GM18520 (cell line): ENCODE results near the gene IZUMO4.

ENCODE experiments used
- ATAC-seq: cut with Tn5 transposase; IDR thresholded peaks from one replicate; pipeline ENCODE4 v1.9.1; 2021; ENCODE audit not compliant: unreplicated experiment

IZUMO4 gene

GRCh38 chr19:2058570-2059421 lies 37.9 kb upstream of the IZUMO4 start:
- ATAC-seq: no peak

DNA sequence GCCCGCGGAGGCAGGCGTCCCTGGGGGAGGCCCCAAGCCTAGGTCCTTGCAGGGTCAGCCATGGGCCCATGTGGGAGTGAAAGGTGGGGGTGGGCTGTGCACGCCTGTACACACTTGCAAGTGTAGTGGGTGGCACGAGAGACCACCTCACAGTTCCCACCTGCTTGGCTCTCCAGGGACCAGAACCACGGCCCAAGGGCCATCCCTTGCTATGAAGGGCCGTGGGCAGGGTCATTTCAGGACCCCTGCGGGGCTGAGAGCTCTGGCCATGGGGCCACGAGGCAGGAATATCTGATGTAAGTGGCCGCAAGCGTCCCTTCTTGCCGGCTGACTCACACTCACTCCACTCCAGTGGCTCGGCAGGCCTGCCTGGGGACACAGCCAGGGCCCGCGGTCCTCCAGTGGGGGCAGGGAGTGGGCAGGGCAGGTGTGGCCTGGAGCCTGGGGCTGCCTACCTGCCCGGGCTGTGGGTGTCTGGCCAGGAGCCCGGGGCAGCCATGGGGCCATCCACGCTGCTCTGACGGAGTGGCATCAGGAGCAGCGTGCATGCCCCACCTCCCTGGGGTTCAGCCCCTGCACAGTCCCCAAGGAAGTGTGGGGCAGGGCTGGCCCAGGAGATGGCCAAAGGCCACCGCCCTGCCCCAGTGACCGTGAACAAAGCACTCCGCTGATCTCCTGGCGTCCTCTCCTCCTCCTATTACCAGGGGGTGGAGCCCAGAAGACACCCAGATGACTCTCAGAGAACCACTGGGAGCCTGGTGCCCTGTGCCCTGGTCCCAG lies 37.1 kb upstream of the IZUMO4 start:
- no peak for ATAC-seq

DNA sequence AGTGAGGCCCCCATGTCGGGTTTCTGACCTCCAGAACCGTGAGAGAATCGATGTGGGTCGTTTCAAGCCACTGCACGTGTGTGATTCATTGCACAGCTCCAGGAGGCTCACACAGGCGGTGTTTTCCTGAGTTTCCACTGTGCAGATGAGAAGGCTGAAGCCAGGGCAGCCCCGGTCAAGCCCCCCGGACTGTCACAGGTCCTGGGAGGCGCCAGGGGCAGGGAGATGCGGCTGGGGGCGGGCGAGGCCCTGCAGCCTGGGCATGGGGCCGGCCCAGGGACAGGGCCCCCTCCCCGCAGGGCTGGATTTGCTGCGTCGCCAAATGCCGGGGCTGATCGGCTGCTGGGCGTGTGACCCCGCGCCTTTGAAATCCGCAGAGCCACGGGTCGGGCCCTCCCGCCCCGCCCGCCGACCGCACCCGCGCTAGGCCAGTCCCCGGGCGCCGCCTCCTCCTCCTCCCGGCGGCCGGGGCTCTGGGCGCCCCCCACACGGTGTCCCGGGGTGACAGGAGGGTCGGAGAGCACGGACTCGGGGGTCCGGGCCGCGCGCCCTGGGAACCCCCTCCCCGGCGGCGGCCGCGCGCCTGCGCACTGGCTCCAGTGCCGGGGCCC lies 35.7 kb upstream of the IZUMO4 start:
- ATAC-seq: peak; percentile 21

- ATAC-seq: peak; percentile 59
These were observed 35.0 kb upstream of the IZUMO4 start for GRCh38 chr19:2061495-2062388.

DNA sequence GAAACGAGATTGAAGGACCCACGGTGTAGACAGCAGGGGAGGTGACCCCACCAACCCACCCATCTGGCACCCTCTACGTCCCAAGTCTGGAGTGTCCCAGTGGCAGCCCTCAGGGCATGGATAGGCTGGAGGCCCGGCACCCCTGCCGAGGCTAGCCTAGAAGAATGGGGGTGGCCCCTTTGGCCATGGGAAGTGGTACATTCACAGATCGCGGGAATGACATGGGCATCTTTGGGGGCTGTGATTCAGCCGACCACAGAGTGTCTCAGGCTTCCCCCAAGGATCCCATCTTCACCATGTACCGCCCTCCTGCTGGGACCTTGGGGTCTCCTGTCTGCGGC lies 34.4 kb upstream of the IZUMO4 start:
- no peak for ATAC-seq

DNA sequence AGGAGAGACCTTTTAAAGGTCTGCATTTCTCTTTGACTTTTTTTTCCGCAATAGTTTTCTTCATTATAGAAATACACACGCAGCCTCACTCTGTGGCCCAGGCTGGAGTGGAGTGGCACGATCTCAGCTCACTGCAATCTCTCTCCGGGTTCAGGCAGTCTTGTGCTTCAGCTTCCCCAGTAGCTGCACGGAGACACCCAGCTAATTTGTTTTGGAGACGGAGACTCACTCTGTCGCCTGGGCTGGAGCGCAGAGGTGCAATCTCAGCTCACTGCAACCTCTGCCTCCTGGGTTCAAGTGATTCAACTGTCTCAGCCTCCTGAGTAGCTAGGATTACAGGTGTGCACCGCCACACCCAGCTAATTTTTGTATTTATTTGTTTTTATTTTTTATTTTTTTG lies 33.9 kb upstream of the IZUMO4 start:
- ATAC-seq: no peak

- no peak for ATAC-seq
These were observed 32.9 kb upstream of the IZUMO4 start for GRCh38 chr19:2063824-2064223.

- no peak for ATAC-seq
These were observed 32.3 kb upstream of the IZUMO4 start for GRCh38 chr19:2064395-2064787.

DNA sequence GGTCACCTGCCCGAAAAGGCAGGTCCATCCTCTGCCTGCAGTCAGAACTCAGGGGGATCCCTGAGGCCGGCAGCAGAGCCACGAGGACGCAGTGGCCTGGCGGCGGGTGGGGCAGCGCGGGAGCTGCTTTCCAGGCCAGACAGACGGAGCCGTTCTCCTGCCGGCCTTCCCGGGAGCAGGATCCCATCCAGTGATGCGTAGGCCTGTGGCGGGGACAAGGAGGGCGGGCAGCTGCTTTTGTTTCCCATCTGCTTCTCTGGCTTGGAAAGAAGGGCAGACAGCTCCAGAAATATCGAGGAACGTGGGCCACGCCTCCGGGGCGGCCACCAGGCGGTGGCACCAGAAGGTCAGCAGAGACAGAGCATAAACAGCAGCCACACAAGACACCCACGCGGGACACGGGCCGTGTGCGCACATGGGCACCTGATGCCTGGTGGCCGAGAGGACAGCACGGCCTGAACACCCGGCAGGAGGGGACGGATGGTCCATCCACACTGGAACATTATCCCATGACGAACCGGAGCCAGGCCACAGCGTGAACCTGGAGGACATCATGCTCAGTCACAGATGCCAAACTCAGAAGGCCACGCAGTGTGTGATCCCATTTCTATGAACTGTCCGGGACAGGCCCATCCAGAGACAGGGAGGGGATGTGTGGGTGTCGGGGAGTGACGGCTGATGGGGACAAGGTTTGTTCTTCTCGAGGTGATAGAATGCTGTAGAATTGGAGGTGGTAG lies 31.8 kb upstream of the IZUMO4 start:
- no peak for ATAC-seq

DNA sequence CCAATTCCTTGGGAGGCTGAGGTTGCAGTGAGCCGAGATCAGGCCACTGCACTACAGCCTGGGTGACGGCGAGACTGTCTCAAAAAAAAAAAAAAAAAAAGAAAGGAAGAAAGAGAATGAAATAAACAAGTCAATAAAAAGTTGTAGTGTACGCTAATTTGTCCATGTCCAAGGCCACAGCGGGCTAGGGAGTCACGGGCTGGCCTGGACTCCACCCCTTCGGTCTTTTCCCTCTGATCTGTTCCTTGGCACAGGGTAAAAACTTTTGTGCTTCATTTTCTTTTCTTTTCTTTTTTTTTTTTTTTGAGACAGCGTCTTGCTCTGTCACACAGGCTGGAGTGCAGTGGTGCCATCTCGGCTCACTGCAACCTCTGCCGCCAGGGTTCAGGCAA lies 26.3 kb upstream of the IZUMO4 start:
- no peak for ATAC-seq

GRCh38 chr19:2070986-2071673 lies 25.6 kb upstream of the IZUMO4 start:
- ATAC-seq: no peak

DNA sequence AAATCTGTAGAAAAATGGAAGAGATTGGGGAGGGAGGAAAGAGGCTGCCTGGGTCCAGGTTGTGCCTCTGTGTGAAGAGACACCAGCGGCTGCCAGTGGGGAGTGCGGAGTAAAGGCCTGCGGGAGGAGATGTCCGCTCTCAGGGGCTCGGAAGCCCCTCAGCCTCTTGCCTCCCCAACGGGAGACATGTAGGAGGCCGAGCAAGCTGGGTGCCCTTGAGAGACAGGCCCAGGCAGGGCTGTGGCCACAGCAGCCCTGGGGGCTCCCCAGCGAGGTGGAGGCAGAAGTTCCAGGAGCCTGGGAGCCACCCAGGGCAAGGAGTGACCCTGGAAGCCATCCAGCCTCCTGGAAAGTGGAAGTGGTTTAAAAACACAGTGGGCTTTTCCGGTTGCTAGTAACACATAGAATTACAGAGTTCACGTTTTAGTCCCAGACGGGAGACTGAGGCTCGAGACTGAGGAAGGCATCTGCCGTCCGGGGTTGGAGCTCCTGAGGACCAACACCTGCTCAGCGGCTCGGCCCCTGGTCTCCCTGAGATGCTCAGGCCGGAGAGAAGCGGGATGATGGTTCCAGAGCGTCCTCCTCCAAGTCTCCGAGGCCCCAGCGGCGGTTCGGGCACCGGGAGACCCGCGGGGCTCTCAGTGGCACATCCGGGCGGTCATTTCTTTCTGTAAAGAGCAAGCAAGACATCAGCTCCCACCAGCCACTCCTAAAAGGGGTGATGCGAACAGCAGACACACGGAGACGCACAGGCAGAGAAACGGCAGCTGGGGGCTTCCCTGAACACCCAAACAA lies 23.8 kb upstream of the IZUMO4 start:
- no peak for ATAC-seq

DNA sequence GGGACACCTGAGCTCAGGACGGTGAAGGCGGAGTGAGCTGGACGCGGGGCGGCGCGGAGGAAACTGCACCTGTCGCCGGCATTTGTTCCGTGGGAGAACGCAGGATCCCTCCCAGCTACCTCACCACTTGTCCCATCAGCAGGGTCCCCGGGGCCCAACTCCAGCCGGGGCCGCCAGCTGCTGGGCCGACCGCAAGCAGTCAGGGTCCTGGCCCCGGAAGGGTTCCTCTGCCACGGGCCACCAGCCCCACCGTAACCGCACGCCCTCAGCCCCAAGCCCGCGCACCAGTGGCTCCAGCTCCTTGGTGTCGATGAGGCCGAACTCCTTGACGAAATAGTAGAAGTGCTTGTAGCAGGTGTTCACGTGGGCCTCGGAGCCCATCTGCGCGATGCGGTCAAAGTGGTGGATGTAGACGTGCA lies 20.2 kb upstream of the IZUMO4 start:
- no peak for ATAC-seq

- no peak for ATAC-seq
These were observed 19.3 kb upstream of the IZUMO4 start for GRCh38 chr19:2077398-2077797.

- no peak for ATAC-seq
These were observed 18.7 kb upstream of the IZUMO4 start for GRCh38 chr19:2077833-2078619.

DNA sequence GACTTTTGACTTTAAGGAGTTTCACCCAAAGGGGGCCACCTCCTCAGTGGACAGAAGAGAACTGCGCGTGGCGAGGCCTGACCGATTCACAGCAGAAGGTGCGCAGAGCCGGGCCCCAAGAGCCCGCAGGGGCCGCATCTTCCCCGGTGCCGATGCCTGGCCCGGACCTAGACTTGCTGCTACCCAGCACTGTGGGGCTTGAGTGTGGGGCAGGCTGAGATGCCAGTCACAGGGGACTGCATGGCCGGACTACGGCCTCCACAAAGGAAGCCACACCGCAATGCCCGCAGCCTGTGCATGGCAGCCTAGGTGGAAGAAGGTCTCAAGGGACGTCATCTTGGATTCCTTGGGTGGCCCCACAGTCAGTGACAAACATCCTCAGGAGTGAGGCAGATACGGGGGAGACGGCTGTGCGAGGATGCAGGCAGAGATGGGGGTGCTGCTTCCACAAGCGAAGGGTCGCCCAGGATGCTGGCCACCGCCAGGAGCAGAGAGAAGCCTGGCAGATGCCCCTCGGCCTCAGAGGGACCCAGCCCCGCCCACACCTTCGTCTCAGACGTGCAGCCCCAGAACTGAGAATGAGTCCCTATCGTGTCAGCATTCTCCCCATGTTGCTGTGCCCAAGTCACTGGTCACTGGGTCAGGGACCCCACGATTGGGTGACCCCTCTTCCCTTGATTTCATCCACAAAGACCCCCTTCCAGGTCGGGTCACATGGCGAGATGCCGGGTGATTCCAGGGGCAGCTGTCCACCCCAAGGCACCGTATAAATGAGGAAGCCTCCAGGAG lies 17.4 kb upstream of the IZUMO4 start:
- no peak for ATAC-seq

DNA sequence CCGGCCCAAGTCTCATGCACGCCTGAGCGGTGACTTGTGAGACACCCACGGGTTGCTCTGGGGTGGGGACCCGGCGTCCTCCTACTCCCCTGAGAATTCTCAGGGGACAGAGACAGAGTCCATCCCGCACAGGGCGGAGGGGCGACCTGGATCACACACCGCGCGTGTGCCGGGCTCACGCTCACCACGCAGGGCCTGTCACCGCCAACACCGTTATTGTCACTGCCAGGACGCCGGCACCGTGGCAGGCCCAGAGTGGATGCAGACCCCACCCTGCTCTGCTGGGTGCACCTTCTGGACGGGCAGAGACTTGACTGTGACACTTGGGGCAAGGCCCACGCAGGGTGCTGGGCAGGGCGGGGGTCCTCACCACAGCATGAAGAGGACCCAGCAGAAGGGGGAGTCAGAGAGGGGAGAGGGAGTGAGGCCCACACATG lies 16.8 kb upstream of the IZUMO4 start:
- ATAC-seq: no peak
